Right cardiac atrium (tissue), 5 donors: ENCODE results near the gene TNRC6B. TPM values are rescaled to one million over a fixed set of nuclear protein-coding genes. Genes with fewer than 3 reads are reported as not detected.

Source experiments
- ATAC-seq, 2 donors: fragments of 200-7000 bp; cut with Tn5 transposase; one replicate each; pipeline versions ENCODE4 v1.8.0 to v1.9.1; 2020; ENCODE audit warnings: moderate library complexity in 2 of 2, mild to moderate bottlenecking in 1 of 2
- DNase-seq, 3 donors: peaks; one replicate each; pipeline ENCODE4 v3.0.0-alpha.2; 2020
- H3K27ac ChIP-seq: one replicate; pipeline ENCODE4 v1.5.1; 2013; ENCODE audit warnings: mild to moderate bottlenecking, low read length, control low read depth, moderate library complexity
- H3K27me3 ChIP-seq: one replicate; pipeline ENCODE4 v1.6.1; 2013; ENCODE audit not compliant: control insufficient read depth, insufficient read depth
- H3K4me1 ChIP-seq: one replicate; pipeline ENCODE4 v1.6.1; 2013; ENCODE audit warnings: low read length; ENCODE audit not compliant: control insufficient read depth, insufficient read depth
- H3K4me3 ChIP-seq: one replicate; pipeline ENCODE4 v1.5.1; 2013; ENCODE audit warnings: low read length, control low read depth
- H3K9me3 ChIP-seq: one replicate; pipeline ENCODE4 v1.6.1; 2013; ENCODE audit warnings: low read length; ENCODE audit not compliant: control insufficient read depth
- WGBS: extraction: QIAGEN DNeasy Blood & Tissue Kit; methylation state at CpG from one replicate; pipeline ENCODE4 v1.1.7; 2013; 5-methylcytosine and 5-hydroxymethylcytosine counted together
- intact Hi-C, 4 donors: fragments of 100-400 bp; cut with DNase I; formaldehyde crosslinking; loops; one replicate each; pipeline versions ENCODE4 v1.11.0 to v1.14.0; 2022 to 2023
- polyA plus RNA-seq: library from polyadenylated mRNA; stranded (reverse); fragments of 200-250 nt; gene quantifications from one replicate; pipeline ENCODE4 v1.2.3, GENCODE V29; 2013
- total RNA-seq, 4 donors: library from RNA; stranded (reverse); fragmentation: NEBNext Ultra II Directional; extraction: Animal tissue kit (Norgen Biotek cat#: 25700); gene quantifications; one replicate each; pipeline ENCODE4 v1.2.1, GENCODE V29; 2021
- donor health status: healthy with polysubstance abuse.
- donor health status: DM: no; HTN: yes; CAD: no.
- donor health status: DM: no; HTN: no; CAD: no.
- donor health status: DM: no; HTN: yes; CAD: no; lungs with severe emphysema.
- donor health status: DM: yes; HTN: yes; CAD: no.

The TNRC6B gene
- total and polyA plus RNA-seq, 5 donors: 14.4 to 50.6 (median 39.0) TPM

- ATAC-seq: no peak
- Histone ChIP-seq H3K27me3 (no peaks in the 10 kb centered on the region), H3K4me1 (no peaks in the 10 kb centered on the region), H3K9me3 (no peaks in the 10 kb centered on the region), H3K4me3 (no peak overlapping the region), H3K27ac (no peak overlapping the region)
- 65% methylated on average over 9 of the region's 9 CpGs for WGBS
- no peak for DNase-seq
- intact Hi-C loops: no loop called here
These were observed 151.1 kb downstream of the TNRC6B start for GRCh38 chr22:40328546-40329456.

- Histone ChIP-seq H3K4me3 (no peak overlapping the region), H3K27me3 (no peaks in the 10 kb centered on the region), H3K27ac (no peak overlapping the region), H3K4me1 (no peaks in the 10 kb centered on the region), H3K9me3 (no peaks in the 10 kb centered on the region)
- intact Hi-C loops: no loop called here
- 84% methylated on average over 9 of the region's 9 CpGs for WGBS
- DNase-seq: no peak
- no peak for ATAC-seq
These were observed 151.7 kb downstream of the TNRC6B start for GRCh38 chr22:40329466-40329865.

- DNase-seq: no peak
- ATAC-seq: no peak
These were observed 152.4 kb downstream of the TNRC6B start for GRCh38 chr22:40330086-40330485.

GRCh38 chr22:40330615-40331014 lies 152.9 kb downstream of the TNRC6B start:
- no peak for DNase-seq
- intact Hi-C loops: no loop called here
- WGBS: 79% methylated on average over 10 of the region's 10 CpGs
- no peak overlapping the region for H3K27ac ChIP-seq
- no peaks in the 10 kb centered on the region for H3K4me1 ChIP-seq
- no peak overlapping the region for H3K4me3 ChIP-seq
- H3K9me3 ChIP-seq: no peaks in the 10 kb centered on the region
- H3K27me3 ChIP-seq: no peaks in the 10 kb centered on the region
- ATAC-seq: no peak

More at GRCh38 chr22:40330086-40330485, 152.4 kb downstream of the TNRC6B start:
- H3K4me1 ChIP-seq: no peaks in the 10 kb centered on the region
- no peaks in the 10 kb centered on the region for H3K9me3 ChIP-seq
- H3K27ac ChIP-seq: no peak overlapping the region
- H3K4me3 ChIP-seq: no peak overlapping the region
- 80% methylated on average over 4 of the region's 4 CpGs for WGBS
- intact Hi-C loops: no loop called here
- no peaks in the 10 kb centered on the region for H3K27me3 ChIP-seq

- ATAC-seq: no peak
- H3K27ac ChIP-seq: no peak overlapping the region
- intact Hi-C loops: no loop called here
These were observed 154.0 kb downstream of the TNRC6B start for GRCh38 chr22:40331706-40332105.

GRCh38 chr22:40332319-40332781 lies 154.6 kb downstream of the TNRC6B start:
- H3K9me3 ChIP-seq: no peaks in the 10 kb centered on the region
- intact Hi-C loops: no loop called here
- DNase-seq (no peak), ATAC-seq (no peak)
- H3K4me3 ChIP-seq: no peak overlapping the region
- no peaks in the 10 kb centered on the region for H3K27me3 ChIP-seq
- 70% methylated on average over 9 of the region's 9 CpGs for WGBS
- H3K4me1 ChIP-seq: no peaks in the 10 kb centered on the region
- H3K27ac ChIP-seq: no peak overlapping the region

More at GRCh38 chr22:40331706-40332105, 154.0 kb downstream of the TNRC6B start:
- Histone ChIP-seq H3K9me3 (no peaks in the 10 kb centered on the region), H3K27me3 (no peaks in the 10 kb centered on the region), H3K4me1 (no peaks in the 10 kb centered on the region), H3K4me3 (no peak overlapping the region)
- no peak for DNase-seq
- WGBS: 79% methylated on average over 4 of the region's 4 CpGs

GRCh38 chr22:40334060-40334459 lies 156.3 kb downstream of the TNRC6B start:
- intact Hi-C loops: no loop called here
- DNase-seq (no peak), ATAC-seq (no peak)
- H3K27ac ChIP-seq: no peak overlapping the region
- no peaks in the 10 kb centered on the region for H3K4me1 ChIP-seq
- no peak overlapping the region for H3K4me3 ChIP-seq
- H3K9me3 ChIP-seq: no peaks in the 10 kb centered on the region
- 82% methylated on average over 2 of the region's 2 CpGs for WGBS
- no peaks in the 10 kb centered on the region for H3K27me3 ChIP-seq

GRCh38 chr22:40334899-40335298 lies 157.2 kb downstream of the TNRC6B start:
- no peak overlapping the region for H3K4me3 ChIP-seq
- ATAC-seq (no peak), DNase-seq (no peak)
- intact Hi-C loops: no loop called here
- H3K27me3 ChIP-seq: no peaks in the 10 kb centered on the region
- no peak overlapping the region for H3K27ac ChIP-seq
- 56% methylated on average over 2 of the region's 2 CpGs for WGBS
- H3K4me1 ChIP-seq: no peaks in the 10 kb centered on the region
- no peaks in the 10 kb centered on the region for H3K9me3 ChIP-seq

GRCh38 chr22:40335358-40335757 lies 157.6 kb downstream of the TNRC6B start:
- no peaks in the 10 kb centered on the region for H3K9me3 ChIP-seq
- no peak for ATAC-seq
- intact Hi-C loops: no loop called here
- WGBS: 60% methylated on average over 2 of the region's 2 CpGs
- DNase-seq: no peak
- H3K4me3 ChIP-seq: no peak overlapping the region
- no peaks in the 10 kb centered on the region for H3K4me1 ChIP-seq
- H3K27me3 ChIP-seq: no peaks in the 10 kb centered on the region
- H3K27ac ChIP-seq: no peak overlapping the region

- Histone ChIP-seq H3K27me3 (no peaks in the 10 kb centered on the region), H3K4me3 (no peak overlapping the region), H3K27ac (no peak overlapping the region), H3K9me3 (no peaks in the 10 kb centered on the region), H3K4me1 (no peaks in the 10 kb centered on the region)
- DNase-seq (no peak), ATAC-seq (no peak)
- intact Hi-C loops: loop anchor here in 2 of 4 donors (10.0 kb wide), 2 partner anchors 165 to 295 kb away; partner anchors contain the start of gene TNRC6B (in 1 of the 2)
- 93% methylated on average over 5 of the region's 5 CpGs for WGBS
These were observed 162.3 kb downstream of the TNRC6B start for GRCh38 chr22:40340044-40340443.

GRCh38 chr22:40341604-40342003 lies 163.9 kb downstream of the TNRC6B start:
- DNase-seq: no peak
- Histone ChIP-seq H3K4me3 (no peak overlapping the region), H3K27ac (no peak overlapping the region), H3K4me1 (no peaks in the 10 kb centered on the region), H3K27me3 (no peaks in the 10 kb centered on the region), H3K9me3 (no peaks in the 10 kb centered on the region)
- ATAC-seq: no peak
- 58% methylated on average over 4 of the region's 4 CpGs for WGBS
- intact Hi-C loops: loop anchor here in 2 of 4 donors (10.0 kb wide), 2 partner anchors 167 to 297 kb away; partner anchors contain the start of gene TNRC6B (in 1 of the 2)
